Upper lobe of left lung (tissue), 4 donors: ENCODE data around the gene SCN8A.

Experiments
- CTCF ChIP-seq, 6 experiments: fragments of 450-650 bp in 4 of 6; fragments of 200-600 bp in 2 of 6; sonication (generic) in 2 of 6; IDR thresholded peaks; one replicate each; pipeline ENCODE4 v1.5.1; 2016 to 2019; ENCODE audit warnings: antibody characterized with exemption in 6 of 6
- POLR2AphosphoS5 ChIP-seq, 2 donors: sonication (generic); formaldehyde crosslinking; IDR thresholded peaks; one replicate each; pipeline ENCODE4 v1.5.1; 2017; ENCODE audit warnings: antibody characterized with exemption in 2 of 2

- TF ChIP-seq CTCF (IDR thresholded peaks at IDR 0.05) = no peak
- TF ChIP-seq POLR2AphosphoS5 (IDR thresholded peaks at IDR 0.05) = no peak
Observed at GRCh38 chr12:51730745-51731144, 139.7 kb downstream of the SCN8A start.
